IPS-15b (cell line): ENCODE measurements around the gene SPAG16.

Experiments used
- H3K27me3 ChIP-seq: one replicate; pipeline ENCODE4 v1.6.1; 2013; ENCODE audit warnings: low read length; ENCODE audit not compliant: control insufficient read depth, insufficient read depth
- H3K36me3 ChIP-seq: one replicate; pipeline ENCODE4 v1.6.1; 2013; ENCODE audit warnings: low read length; ENCODE audit not compliant: control insufficient read depth, insufficient read depth
- H3K4me1 ChIP-seq: one replicate; pipeline ENCODE4 v1.6.1; 2013; ENCODE audit warnings: mild to moderate bottlenecking, low read length; ENCODE audit not compliant: control insufficient read depth, insufficient read depth
- H3K4me3 ChIP-seq: one replicate; pipeline ENCODE4 v1.5.1; 2013; ENCODE audit warnings: low read depth, low read length
- H3K9ac ChIP-seq: one replicate; pipeline ENCODE4 v1.6.1; 2013; ENCODE audit warnings: low read depth, mild to moderate bottlenecking, low read length
- H3K9me3 ChIP-seq: one replicate; pipeline ENCODE4 v1.6.1; 2013; ENCODE audit warnings: mild to moderate bottlenecking, low read length; ENCODE audit not compliant: control insufficient read depth, insufficient read depth

The SPAG16 gene

DNA sequence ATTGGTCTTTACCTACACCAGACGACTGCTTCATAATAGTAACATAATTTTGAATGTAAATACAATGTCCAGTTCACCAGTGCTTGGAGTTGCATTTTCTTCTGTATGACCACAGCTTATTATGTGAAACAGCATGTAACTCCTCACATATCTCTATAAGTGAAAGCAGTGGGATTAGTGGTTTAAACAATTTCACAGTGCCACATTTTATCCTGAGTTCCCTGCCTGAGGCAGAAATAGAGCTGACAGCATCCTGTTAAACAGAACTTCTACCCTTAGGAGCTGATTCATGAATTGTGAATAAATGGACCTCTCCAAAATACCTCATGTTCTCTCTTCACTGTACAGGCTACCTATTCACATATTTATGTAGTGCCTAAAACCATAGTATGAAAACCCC, 584.3 kb downstream of the SPAG16 start:
- Histone ChIP-seq H3K27me3 (no peaks in the 10 kb centered on the region), H3K36me3 (no peaks in the 10 kb centered on the region), H3K4me1 (no peaks in the 10 kb centered on the region), H3K9ac (no peak overlapping the region), H3K4me3 (no peak overlapping the region), H3K9me3 (no peaks in the 10 kb centered on the region)

DNA sequence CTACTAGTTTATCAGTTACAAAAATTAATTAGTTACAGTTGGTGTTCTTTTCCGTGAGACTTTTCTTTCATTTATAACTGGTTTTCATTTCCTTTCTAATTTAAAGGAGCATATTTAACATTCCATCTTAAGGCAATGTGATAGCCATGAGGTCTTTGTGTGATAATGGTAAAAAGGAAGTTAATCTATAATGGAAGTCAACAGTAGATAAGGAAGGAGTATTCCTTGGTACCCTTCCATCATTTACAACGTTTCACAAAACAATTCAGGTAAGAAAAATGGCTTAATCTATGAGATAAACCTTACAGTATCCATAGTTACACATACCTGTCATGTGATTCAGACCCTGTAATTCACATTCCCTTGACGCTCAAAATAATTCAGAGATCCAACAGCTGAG, 601.2 kb downstream of the SPAG16 start:
- Histone ChIP-seq H3K9ac (no peak overlapping the region), H3K4me1 (no peaks in the 10 kb centered on the region), H3K9me3 (no peaks in the 10 kb centered on the region), H3K4me3 (no peak overlapping the region), H3K27me3 (no peaks in the 10 kb centered on the region), H3K36me3 (no peaks in the 10 kb centered on the region)

DNA sequence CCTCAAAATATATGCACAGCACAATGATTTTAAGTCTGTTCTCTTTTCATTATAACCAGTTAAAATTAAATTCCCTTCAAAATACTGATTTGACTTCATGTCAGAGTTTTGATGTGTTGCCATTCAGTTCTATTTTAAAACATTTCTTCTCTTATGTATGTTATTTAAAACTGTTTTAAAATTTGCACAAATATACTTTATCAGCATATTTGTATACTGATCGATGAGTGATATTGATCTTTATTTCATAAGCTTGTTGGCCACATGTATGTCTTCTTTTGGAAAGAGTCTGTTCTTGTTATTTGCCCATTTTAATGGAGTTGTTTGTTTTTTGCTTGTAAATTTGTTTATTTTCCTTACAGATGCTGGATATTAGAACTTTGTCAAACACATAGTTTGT, 630.2 kb downstream of the SPAG16 start:
- Histone ChIP-seq H3K36me3 (no peaks in the 10 kb centered on the region), H3K9ac (no peak overlapping the region), H3K4me1 (no peaks in the 10 kb centered on the region), H3K27me3 (no peaks in the 10 kb centered on the region), H3K9me3 (peaks cover 2% of the 10 kb centered on the region), H3K4me3 (no peak overlapping the region)

DNA sequence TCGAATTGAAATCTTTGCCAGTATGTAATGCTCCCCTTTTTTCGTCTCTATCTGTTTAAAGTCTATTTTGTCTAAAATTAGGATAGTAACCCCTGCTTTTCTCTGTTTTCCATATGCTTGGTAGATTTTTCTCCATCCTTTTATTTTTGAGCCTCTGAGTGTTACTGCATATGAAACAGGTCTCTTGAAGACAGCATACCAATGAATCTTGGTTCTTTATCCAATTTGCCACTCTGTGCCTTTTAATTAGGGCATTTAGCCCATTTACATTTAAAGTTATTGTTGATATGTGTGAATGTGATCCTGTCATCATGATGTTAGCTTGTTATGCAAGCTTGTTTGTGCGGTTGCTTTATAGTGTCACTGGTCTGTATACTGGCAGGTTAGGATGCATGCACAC, 635.8 kb downstream of the SPAG16 start:
- Histone ChIP-seq H3K4me1 (no peaks in the 10 kb centered on the region), H3K36me3 (no peaks in the 10 kb centered on the region), H3K27me3 (no peaks in the 10 kb centered on the region), H3K9ac (no peak overlapping the region), H3K9me3 (peaks cover 3% of the 10 kb centered on the region), H3K4me3 (no peak overlapping the region)

DNA sequence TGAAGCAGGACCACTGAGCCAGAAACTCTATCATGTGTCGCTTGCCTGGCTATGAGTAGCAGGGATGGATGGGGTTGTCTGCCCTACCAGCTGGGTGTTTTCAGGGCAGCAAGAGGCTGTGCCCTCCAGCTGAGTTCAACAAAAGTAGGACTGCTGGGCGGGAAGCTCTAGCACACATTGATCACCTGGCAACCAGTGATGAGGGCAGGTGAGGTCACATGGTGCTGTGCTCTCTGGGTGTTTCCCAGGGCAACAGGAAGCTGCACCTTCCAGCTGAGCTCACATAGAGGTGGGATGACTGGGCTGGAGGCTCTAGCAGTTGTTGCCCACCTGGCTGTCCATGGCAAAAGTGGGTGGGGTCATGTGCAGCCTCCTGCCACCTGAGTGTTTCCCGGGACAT, 639.3 kb downstream of the SPAG16 start:
- no peaks in the 10 kb centered on the region for H3K4me1 ChIP-seq
- H3K36me3 ChIP-seq, result no peaks in the 10 kb centered on the region
- H3K27me3 ChIP-seq, result no peaks in the 10 kb centered on the region
- no peak overlapping the region for H3K9ac ChIP-seq
- H3K4me3 ChIP-seq, result no peak overlapping the region
- H3K9me3 ChIP-seq, result peaks cover 3% of the 10 kb centered on the region

DNA sequence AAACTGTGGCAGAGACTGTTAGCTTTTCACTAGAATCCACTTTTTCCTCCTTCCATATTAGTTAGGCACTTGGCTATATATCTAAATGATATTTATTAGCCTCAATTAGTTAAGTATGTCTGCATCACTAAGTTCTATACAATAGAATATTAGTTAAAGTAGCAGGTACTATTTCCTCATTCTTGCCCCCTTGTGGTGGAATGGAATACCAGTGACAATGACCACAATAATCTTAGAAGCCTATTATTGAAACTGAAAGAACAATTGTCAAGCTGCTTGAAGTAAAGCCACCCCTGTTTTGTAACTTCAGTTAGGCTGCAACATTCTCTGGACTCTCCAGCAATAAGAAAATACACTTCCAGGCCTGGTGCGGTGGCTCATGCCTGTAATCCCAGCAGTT, 650.3 kb downstream of the SPAG16 start:
- Histone ChIP-seq H3K4me3 (no peak overlapping the region), H3K4me1 (no peaks in the 10 kb centered on the region), H3K9me3 (no peaks in the 10 kb centered on the region), H3K27me3 (no peaks in the 10 kb centered on the region), H3K36me3 (no peaks in the 10 kb centered on the region), H3K9ac (no peak overlapping the region)

DNA sequence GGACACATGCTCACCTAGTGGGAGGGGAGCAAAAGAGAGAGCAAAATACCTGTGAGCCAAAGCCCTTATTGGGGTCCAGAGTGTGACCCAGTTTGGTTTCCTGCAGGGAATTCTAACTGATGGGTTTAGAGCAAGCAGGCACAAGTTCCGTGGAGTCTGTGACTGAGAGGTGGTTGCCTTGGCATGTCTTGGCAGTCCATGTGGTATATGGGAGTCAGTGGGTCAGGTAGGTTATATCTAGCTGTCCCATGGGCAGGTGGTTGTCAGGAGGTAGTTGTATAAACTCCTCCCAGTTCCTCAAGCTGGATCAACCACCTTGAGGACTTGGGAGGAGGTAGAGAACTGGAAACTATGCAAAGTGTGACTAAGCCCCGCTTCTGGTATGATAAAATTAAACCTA, 673.8 kb downstream of the SPAG16 start:
- Histone ChIP-seq H3K9ac (no peak overlapping the region), H3K27me3 (no peaks in the 10 kb centered on the region), H3K4me3 (no peak overlapping the region), H3K4me1 (no peaks in the 10 kb centered on the region), H3K9me3 (no peaks in the 10 kb centered on the region), H3K36me3 (no peaks in the 10 kb centered on the region)

DNA sequence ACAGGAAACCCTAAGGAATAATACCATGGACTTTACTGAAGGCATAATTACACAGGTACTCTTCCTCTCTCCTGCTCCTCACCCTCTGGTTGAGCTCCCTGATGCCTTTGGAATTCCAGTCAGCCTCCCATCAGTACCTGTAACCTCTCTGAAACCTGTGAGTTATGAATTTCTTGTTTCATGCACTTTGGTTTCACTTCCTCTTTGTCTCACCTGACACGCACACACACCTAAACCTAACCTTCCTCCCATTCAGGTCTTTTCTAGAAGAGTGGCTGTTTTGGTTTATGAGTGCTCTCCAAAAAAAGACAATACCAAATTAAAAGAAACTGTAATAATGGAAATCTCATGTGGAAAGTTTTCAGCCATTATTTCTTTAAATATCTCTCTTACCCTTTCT, 675.3 kb downstream of the SPAG16 start:
- Histone ChIP-seq H3K27me3 (no peaks in the 10 kb centered on the region), H3K4me3 (no peak overlapping the region), H3K36me3 (no peaks in the 10 kb centered on the region), H3K9me3 (no peaks in the 10 kb centered on the region), H3K4me1 (no peaks in the 10 kb centered on the region), H3K9ac (no peak overlapping the region)

DNA sequence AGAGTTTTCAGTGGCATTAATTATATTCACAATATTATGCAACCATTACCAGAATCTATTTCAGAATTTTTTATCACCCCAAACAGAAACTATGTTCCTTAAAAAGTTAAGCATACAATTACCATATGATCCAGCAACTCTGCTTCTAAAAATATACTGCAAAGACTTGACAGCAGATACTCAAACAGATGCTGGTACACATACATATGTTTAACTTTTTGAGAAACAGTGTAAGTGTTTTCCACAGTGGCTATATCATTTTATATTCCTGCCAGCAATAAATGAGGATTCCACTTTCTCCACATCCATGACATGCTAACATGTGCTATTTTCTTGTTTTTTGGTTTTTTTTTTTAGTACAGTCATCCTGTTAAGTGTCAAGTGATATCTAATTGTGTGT, 687.3 kb downstream of the SPAG16 start:
- H3K4me1 ChIP-seq, result no peaks in the 10 kb centered on the region
- no peak overlapping the region for H3K4me3 ChIP-seq
- H3K27me3 ChIP-seq, result no peaks in the 10 kb centered on the region
- H3K36me3 ChIP-seq, result no peaks in the 10 kb centered on the region
- no peaks in the 10 kb centered on the region for H3K9me3 ChIP-seq
- H3K9ac ChIP-seq, result no peak overlapping the region

DNA sequence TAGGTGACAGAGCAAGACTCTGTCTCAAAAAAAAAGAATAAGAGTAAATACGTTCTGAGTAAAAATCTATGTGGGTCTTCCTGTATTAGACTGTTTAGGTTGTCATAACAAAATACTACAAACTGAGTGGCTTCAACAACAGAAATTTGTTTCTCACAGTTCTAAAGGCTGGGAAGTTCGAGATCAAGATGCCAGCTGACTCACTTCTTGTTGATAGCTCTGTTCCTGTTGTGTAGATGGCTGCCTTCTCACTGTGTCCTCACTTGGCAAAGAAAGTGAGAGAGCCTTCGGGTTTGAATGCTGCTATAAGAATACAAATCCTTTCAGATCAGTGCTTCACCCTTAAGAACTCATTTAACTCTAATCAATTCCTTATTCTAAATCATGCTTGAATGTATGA, 696.6 kb downstream of the SPAG16 start:
- Histone ChIP-seq H3K27me3 (no peaks in the 10 kb centered on the region), H3K4me3 (no peak overlapping the region), H3K36me3 (no peaks in the 10 kb centered on the region), H3K9ac (no peak overlapping the region), H3K4me1 (no peaks in the 10 kb centered on the region), H3K9me3 (no peaks in the 10 kb centered on the region)

DNA sequence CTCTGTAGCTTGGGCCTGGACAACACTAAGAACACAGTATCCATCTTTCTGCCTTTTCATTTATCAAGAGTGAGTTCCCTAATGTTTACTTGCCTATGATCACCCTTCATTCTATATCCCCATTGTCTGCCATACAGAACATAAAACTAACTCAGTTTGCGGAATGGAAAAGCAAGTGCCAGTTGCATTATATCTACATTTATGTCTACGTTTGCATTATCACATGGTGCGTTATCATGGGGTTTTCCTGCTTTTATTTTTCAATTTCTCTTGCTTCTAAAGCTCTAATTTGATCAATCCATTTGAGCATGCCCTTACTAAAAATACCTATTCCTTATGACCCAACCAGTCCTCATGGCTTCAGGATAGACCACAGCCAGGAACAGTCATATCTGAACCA, 704.9 kb downstream of the SPAG16 start:
- Histone ChIP-seq H3K9ac (no peak overlapping the region), H3K36me3 (no peaks in the 10 kb centered on the region), H3K4me3 (no peak overlapping the region), H3K9me3 (no peaks in the 10 kb centered on the region), H3K4me1 (no peaks in the 10 kb centered on the region), H3K27me3 (no peaks in the 10 kb centered on the region)

DNA sequence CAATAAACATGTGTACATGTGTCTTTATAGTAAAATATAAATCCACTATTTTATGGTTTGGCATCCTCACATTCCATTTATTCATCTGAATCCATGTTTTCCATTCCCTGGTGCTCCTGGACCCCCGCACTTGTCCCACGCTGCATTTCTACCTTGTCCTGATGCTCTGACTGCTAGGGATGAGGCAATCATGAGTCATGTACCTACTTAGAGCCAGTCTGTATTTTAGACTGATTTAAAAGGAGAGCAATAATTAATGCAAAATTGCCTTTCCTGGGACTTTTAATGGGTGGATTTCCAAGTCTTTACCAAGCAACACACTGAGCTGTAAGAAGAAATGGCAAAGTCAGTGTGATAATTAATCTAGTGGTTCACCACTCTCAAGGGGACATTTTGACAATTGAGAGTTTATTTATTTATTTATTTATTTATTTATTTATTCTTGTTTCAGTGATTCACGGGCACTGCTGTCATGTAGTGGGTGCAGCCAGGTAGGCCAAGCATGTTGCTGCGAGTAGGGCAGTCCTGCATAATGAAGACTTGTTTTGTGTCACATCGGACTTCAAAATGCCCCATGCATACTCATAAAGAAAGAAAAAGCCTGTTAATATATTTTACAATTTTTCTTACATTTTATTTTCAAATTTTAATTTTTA, 707.3 kb downstream of the SPAG16 start:
- H3K9me3 ChIP-seq, result no peaks in the 10 kb centered on the region
- H3K36me3 ChIP-seq, result no peaks in the 10 kb centered on the region
- no peak overlapping the region for H3K4me3 ChIP-seq
- H3K4me1 ChIP-seq, result no peaks in the 10 kb centered on the region
- H3K27me3 ChIP-seq, result no peaks in the 10 kb centered on the region
- no peak overlapping the region for H3K9ac ChIP-seq
